Ovary (tissue), 3 donors: ENCODE measurements around the gene CYGB.

ENCODE experiments used
- CTCF ChIP-seq, 3 donors: fragments of 450-650 bp in 2 of 3; fragments of 200-600 bp in 1 of 3; IDR thresholded peaks; one replicate each; pipeline versions ENCODE4 v1.5.1 to v1.8.0; 2016 to 2022; ENCODE audit warnings: antibody characterized with exemption in 3 of 3, mild to moderate bottlenecking in 1 of 3
- POLR2A ChIP-seq: fragments of 450-650 bp; IDR thresholded peaks from one replicate; pipeline ENCODE4 v1.6.1; 2017; ENCODE audit warnings: antibody characterized with exemption, mild to moderate bottlenecking, moderate library complexity
- donor health status: DM: no; HTN: no; CAD: no.

GRCh38 chr17:76492123-76492988 is 45.2 kb downstream of the CYGB start:
- TF ChIP-seq CTCF (IDR thresholded peaks at IDR 0.05) (no peak), POLR2A (no peak)
